Nephron (organoid): Measurements from ENCODE around the gene FANK1.

Source experiments
- H3K27ac Mint-ChIP-seq, 3 experiments: 2 replicates each; pipeline ENCODE4 v1.8.0; 2020; ENCODE audit warnings: mixed read lengths in 3 of 3, mild to moderate bottlenecking in 2 of 3, moderate library complexity in 1 of 3
- H3K27me3 Mint-ChIP-seq: 2 replicates; pipeline ENCODE4 v1.8.0; 2021; ENCODE audit warnings: low read depth, mild to moderate bottlenecking, moderate library complexity, mixed read lengths
- H3K36me3 Mint-ChIP-seq: 2 replicates; pipeline ENCODE4 v1.8.0; 2020; ENCODE audit warnings: low read depth, mixed read lengths
- H3K4me1 Mint-ChIP-seq: 2 replicates; pipeline ENCODE4 v1.8.0; 2020; ENCODE audit warnings: mixed read lengths
- H3K4me3 Mint-ChIP-seq, 3 experiments: 2 replicates each; pipeline ENCODE4 v1.8.0; 2020; ENCODE audit warnings: mild to moderate bottlenecking in 3 of 3, mixed read lengths in 3 of 3, moderate library complexity in 2 of 3
- H3K9me3 Mint-ChIP-seq: 2 replicates; pipeline ENCODE4 v1.8.0; 2020; ENCODE audit warnings: mixed read lengths
- TF ChIP-seq, protein P1 (sequence below), 3 experiments: fragments of 200-600 bp; sonication (generic); IDR thresholded peaks; one replicate each; pipeline ENCODE4 v1.5.0; 2021; ENCODE audit warnings: antibody characterized with exemption in 3 of 3; ENCODE audit not compliant: unreplicated experiment in 3 of 3

FANK1 gene

DNA sequence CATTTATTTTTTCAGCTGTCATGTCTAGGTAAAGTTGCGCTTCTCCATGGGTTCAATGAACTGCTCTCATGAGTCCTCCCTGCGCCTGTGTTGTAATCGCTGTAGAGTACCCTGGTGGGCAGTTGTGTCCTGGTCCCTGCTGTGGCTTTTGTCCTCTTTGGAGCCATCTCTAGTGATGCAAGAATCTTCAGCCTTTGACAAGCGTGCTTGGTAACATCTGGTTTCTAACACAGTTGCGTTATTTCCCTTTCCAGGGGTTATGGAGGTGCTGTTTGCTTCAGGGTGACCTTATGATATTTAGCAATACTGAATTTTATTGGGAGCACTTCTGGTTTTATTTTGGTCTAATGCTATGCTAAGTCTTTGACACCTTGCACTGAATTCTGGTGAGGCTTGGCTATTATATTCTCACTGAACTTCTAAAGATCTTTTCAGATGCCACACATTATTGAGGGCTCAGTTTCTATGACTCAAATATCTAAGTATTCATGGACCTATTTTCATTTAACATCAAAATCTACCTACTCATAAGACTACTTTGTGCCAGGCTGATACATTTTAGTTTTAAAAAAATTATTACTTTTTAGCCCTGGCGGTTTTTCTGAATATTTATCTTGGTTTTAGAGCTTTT is 88.6 kb downstream of the FANK1 start:
- Mint-ChIP-seq H3K4me1 (peaks cover 26% of the 10 kb centered on the region), H3K4me3 (no peak overlapping the region), H3K36me3 (peaks cover 14% of the 10 kb centered on the region), H3K27ac (no peak overlapping the region), H3K9me3 (peaks cover 3% of the 10 kb centered on the region), H3K27me3 (peaks cover 17% of the 10 kb centered on the region)
- TF ChIP-seq, protein P1, sequence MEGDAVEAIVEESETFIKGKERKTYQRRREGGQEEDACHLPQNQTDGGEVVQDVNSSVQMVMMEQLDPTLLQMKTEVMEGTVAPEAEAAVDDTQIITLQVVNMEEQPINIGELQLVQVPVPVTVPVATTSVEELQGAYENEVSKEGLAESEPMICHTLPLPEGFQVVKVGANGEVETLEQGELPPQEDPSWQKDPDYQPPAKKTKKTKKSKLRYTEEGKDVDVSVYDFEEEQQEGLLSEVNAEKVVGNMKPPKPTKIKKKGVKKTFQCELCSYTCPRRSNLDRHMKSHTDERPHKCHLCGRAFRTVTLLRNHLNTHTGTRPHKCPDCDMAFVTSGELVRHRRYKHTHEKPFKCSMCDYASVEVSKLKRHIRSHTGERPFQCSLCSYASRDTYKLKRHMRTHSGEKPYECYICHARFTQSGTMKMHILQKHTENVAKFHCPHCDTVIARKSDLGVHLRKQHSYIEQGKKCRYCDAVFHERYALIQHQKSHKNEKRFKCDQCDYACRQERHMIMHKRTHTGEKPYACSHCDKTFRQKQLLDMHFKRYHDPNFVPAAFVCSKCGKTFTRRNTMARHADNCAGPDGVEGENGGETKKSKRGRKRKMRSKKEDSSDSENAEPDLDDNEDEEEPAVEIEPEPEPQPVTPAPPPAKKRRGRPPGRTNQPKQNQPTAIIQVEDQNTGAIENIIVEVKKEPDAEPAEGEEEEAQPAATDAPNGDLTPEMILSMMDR (IDR thresholded peaks at IDR 0.05; ENCODE audit: unreplicated experiment in 3 of 3), result no peak

- Mint-ChIP-seq H3K36me3 (peaks cover 19% of the 10 kb centered on the region), H3K27me3 (peaks cover 17% of the 10 kb centered on the region), H3K27ac (no peak overlapping the region), H3K4me3 (no peak overlapping the region), H3K9me3 (peaks cover 3% of the 10 kb centered on the region), H3K4me1 (peaks cover 26% of the 10 kb centered on the region)
- TF ChIP-seq, protein P1 (IDR thresholded peaks at IDR 0.05; ENCODE audit: unreplicated experiment in 3 of 3), result no peak
Measured at GRCh38 chr10:125985557-125986240, 89.3 kb downstream of the FANK1 start.

DNA sequence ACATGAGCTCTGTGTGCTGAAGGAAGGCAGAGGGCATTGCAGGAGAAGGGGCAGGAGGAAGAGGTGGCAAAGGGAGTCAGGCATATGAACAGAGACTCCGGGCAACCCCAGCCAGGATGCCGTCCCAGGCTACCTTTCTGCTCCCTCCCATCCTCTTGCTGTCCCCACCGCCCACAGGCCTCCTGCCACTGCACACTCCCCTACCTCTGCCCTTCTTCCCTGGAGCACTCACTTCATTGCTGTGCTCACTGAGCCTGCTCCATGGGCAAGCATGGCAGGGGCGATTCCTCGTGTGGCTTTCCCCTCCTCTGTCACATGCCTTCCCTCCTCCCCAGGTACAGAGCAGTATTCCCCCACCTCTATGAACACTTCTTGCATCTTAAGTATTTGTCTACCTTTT is 93.4 kb downstream of the FANK1 start:
- Mint-ChIP-seq H3K4me3 (no peak overlapping the region), H3K27ac (no peak overlapping the region), H3K4me1 (peaks cover under 1% of the 10 kb centered on the region), H3K36me3 (peaks cover 23% of the 10 kb centered on the region), H3K27me3 (peaks cover 17% of the 10 kb centered on the region), H3K9me3 (peaks cover 5% of the 10 kb centered on the region)
- TF ChIP-seq, protein P1 (IDR thresholded peaks at IDR 0.05; ENCODE audit: unreplicated experiment in 3 of 3), result no peak

- Mint-ChIP-seq H3K27ac (no peak overlapping the region), H3K9me3 (peaks cover 5% of the 10 kb centered on the region), H3K4me3 (no peak overlapping the region), H3K36me3 (peaks cover 23% of the 10 kb centered on the region), H3K4me1 (no peaks in the 10 kb centered on the region), H3K27me3 (peaks cover 14% of the 10 kb centered on the region)
- TF ChIP-seq, protein P1 (IDR thresholded peaks at IDR 0.05; ENCODE audit: unreplicated experiment in 3 of 3), result no peak
Measured at GRCh38 chr10:125990974-125991373, 94.6 kb downstream of the FANK1 start.

DNA sequence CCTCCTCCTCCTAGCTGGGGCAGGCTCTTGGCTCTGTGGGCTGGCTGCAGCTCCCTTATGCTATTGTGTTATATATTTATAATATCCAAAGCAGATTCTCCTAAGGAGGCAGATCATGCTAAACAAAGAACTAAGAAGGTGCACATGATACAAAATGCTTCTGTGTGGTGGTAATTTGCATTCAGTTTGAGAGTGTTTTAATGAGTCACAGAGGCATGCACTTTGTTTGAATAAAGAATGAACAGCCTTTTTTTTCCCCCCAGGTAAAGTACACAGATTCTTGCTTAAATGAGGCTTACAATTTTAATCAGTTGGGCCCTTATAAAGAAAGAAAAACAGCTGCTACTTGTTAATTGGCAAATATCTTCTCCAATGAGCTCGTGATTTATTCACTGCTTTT is 95.0 kb downstream of the FANK1 start:
- Mint-ChIP-seq H3K4me1 (no peaks in the 10 kb centered on the region), H3K27ac (no peak overlapping the region), H3K27me3 (peaks cover 13% of the 10 kb centered on the region), H3K4me3 (no peak overlapping the region), H3K36me3 (peaks cover 23% of the 10 kb centered on the region), H3K9me3 (peaks cover 5% of the 10 kb centered on the region)
- TF ChIP-seq, protein P1 (IDR thresholded peaks at IDR 0.05; ENCODE audit: unreplicated experiment in 3 of 3), result no peak

DNA sequence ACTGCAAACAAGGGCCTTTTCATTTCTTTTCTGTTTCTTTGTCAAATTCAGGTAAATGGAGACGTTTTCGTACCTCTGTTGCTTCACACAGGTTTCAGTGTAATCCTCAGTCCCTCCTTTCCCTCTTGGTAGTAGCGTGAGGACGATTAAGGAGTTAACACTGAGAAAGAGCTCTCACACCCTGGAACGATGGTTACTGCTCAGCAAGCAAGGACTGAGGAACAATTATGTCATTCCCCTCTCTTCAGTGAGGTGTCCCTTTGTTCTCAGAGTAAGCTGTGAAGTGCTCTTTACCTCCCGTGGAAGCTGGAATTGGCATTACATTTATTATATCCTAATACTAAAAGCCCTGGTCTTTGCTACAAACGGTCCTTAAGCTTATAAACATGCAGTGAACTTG is 95.9 kb downstream of the FANK1 start:
- Mint-ChIP-seq H3K36me3 (peaks cover 23% of the 10 kb centered on the region), H3K27ac (peak overlapping the region in 1 of 3 experiments; percentile 8), H3K27me3 (peaks cover 10% of the 10 kb centered on the region), H3K4me1 (no peaks in the 10 kb centered on the region), H3K9me3 (peaks cover 5% of the 10 kb centered on the region), H3K4me3 (no peak overlapping the region)
- TF ChIP-seq, protein P1 (IDR thresholded peaks at IDR 0.05; ENCODE audit: unreplicated experiment in 3 of 3), result no peak
